ENCODE data around the gene ZSCAN5C. TPM values are rescaled to one million over a fixed set of nuclear protein-coding genes. Genes with fewer than 3 reads are reported as not detected.

The ZSCAN5C gene
- total and polyA plus RNA-seq, 4 donors = not detected

- Histone ChIP-seq H3K9me3 (ENCODE audit: control insufficient read depth in 4 of 4, insufficient read depth in 3 of 4, low read length in 3 of 4) (no peaks in the 10 kb centered on the region), H3K27me3 (ENCODE audit: control insufficient read depth in 3 of 3, insufficient read depth in 3 of 3, low read length in 2 of 3) (no peaks in the 10 kb centered on the region), H3K4me1 (ENCODE audit: control insufficient read depth in 5 of 5, insufficient read depth in 5 of 5, low read length in 5 of 5) (no peaks in the 10 kb centered on the region), H3K27ac (ENCODE audit: low read depth in 1 of 2, low read length in 1 of 2) (no peak overlapping the region), H3K9ac (ENCODE audit: insufficient read depth in 1 of 2, low read length in 2 of 2) (no peak overlapping the region), H3K4me3 (no peak overlapping the region), H3K36me3 (ENCODE audit: control insufficient read depth in 4 of 4, insufficient read depth in 4 of 4, low read length in 4 of 4) (peaks cover 5 to 26% (median 13%) of the 10 kb centered on the region in 4 donors)
- no peak for DNase-seq
- ATAC-seq (ENCODE audit: insufficient read depth, low FRiP score) = no peak
- no peak for TF ChIP-seq CTCF (IDR thresholded peaks at IDR 0.05; ENCODE audit: control extremely low read depth, extremely low read depth)
- 37 to 52% methylated on average over 9 of the region's 9 CpGs for whole genome bisulfite sequencing, 2 donors
Observed at GRCh38 chr19:56162258-56162657, 39.8 kb upstream of the ZSCAN5C start.

- Histone ChIP-seq H3K4me3 (no peak overlapping the region), H3K27ac (ENCODE audit: low read depth in 1 of 2, low read length in 1 of 2) (no peak overlapping the region), H3K27me3 (ENCODE audit: control insufficient read depth in 3 of 3, insufficient read depth in 3 of 3, low read length in 2 of 3) (no peaks in the 10 kb centered on the region), H3K4me1 (ENCODE audit: control insufficient read depth in 5 of 5, insufficient read depth in 5 of 5, low read length in 5 of 5) (no peaks in the 10 kb centered on the region), H3K9ac (ENCODE audit: insufficient read depth in 1 of 2, low read length in 2 of 2) (no peak overlapping the region), H3K36me3 (ENCODE audit: control insufficient read depth in 4 of 4, insufficient read depth in 4 of 4, low read length in 4 of 4) (peaks cover 5 to 26% (median 11%) of the 10 kb centered on the region in 4 donors), H3K9me3 (ENCODE audit: control insufficient read depth in 4 of 4, insufficient read depth in 3 of 4, low read length in 3 of 4) (no peaks in the 10 kb centered on the region)
- WGBS, 2 donors = 87 to 91% methylated on average over 13 of the region's 13 CpGs
- no peak for DNase-seq
- TF ChIP-seq CTCF (IDR thresholded peaks at IDR 0.05; ENCODE audit: control extremely low read depth, extremely low read depth) = no peak
- ATAC-seq (ENCODE audit: insufficient read depth, low FRiP score) = no peak
Observed at GRCh38 chr19:56163097-56163496, 39.0 kb upstream of the ZSCAN5C start.

- Histone ChIP-seq H3K4me1 (ENCODE audit: control insufficient read depth in 5 of 5, insufficient read depth in 5 of 5, low read length in 5 of 5) (no peaks in the 10 kb centered on the region), H3K36me3 (ENCODE audit: control insufficient read depth in 4 of 4, insufficient read depth in 4 of 4, low read length in 4 of 4) (no peaks in the 10 kb centered on the region), H3K27ac (ENCODE audit: low read depth in 1 of 2, low read length in 1 of 2) (no peak overlapping the region), H3K9me3 (ENCODE audit: control insufficient read depth in 4 of 4, insufficient read depth in 3 of 4, low read length in 3 of 4) (no peaks in the 10 kb centered on the region), H3K9ac (ENCODE audit: insufficient read depth in 1 of 2, low read length in 2 of 2) (no peak overlapping the region), H3K4me3 (no peak overlapping the region), H3K27me3 (ENCODE audit: control insufficient read depth in 3 of 3, insufficient read depth in 3 of 3, low read length in 2 of 3) (no peaks in the 10 kb centered on the region)
- ATAC-seq (ENCODE audit: insufficient read depth, low FRiP score) (no peak), DNase-seq (peak in 1 of 3 donors; percentile 48)
- 42 to 43% methylated on average over 7 of the region's 7 CpGs for WGBS, 2 donors
- TF ChIP-seq CTCF (IDR thresholded peaks at IDR 0.05; ENCODE audit: control extremely low read depth, extremely low read depth) = no peak
Observed at GRCh38 chr19:56167064-56167578, 35.0 kb upstream of the ZSCAN5C start.

GRCh38 chr19:56170261-56170660 lies 31.8 kb upstream of the ZSCAN5C start:
- H3K4me3 ChIP-seq = no peak overlapping the region
- no peaks in the 10 kb centered on the region for H3K4me1 ChIP-seq (ENCODE audit: control insufficient read depth in 5 of 5, insufficient read depth in 5 of 5, low read length in 5 of 5)
- H3K36me3 ChIP-seq (ENCODE audit: control insufficient read depth in 4 of 4, insufficient read depth in 4 of 4, low read length in 4 of 4) = no peaks in the 10 kb centered on the region
- peak; percentile 70 for ATAC-seq (ENCODE audit: insufficient read depth, low FRiP score)
- H3K27me3 ChIP-seq (ENCODE audit: control insufficient read depth in 3 of 3, insufficient read depth in 3 of 3, low read length in 2 of 3) = peaks cover 0 to 11% (median 3%) of the 10 kb centered on the region in 3 donors
- WGBS, 2 donors = 51 to 76% methylated on average over 14 of the region's 14 CpGs
- peak in 1 of 3 donors; percentile 11 for DNase-seq
- H3K9me3 ChIP-seq (ENCODE audit: control insufficient read depth in 4 of 4, insufficient read depth in 3 of 4, low read length in 3 of 4) = no peaks in the 10 kb centered on the region
- TF ChIP-seq CTCF (IDR thresholded peaks at IDR 0.05; ENCODE audit: control extremely low read depth, extremely low read depth) = no peak
- no peak overlapping the region for H3K27ac ChIP-seq (ENCODE audit: low read depth in 1 of 2, low read length in 1 of 2)
- no peak overlapping the region for H3K9ac ChIP-seq (ENCODE audit: insufficient read depth in 1 of 2, low read length in 2 of 2)
